Measurements from ENCODE around the gene AHI1.

DNA sequence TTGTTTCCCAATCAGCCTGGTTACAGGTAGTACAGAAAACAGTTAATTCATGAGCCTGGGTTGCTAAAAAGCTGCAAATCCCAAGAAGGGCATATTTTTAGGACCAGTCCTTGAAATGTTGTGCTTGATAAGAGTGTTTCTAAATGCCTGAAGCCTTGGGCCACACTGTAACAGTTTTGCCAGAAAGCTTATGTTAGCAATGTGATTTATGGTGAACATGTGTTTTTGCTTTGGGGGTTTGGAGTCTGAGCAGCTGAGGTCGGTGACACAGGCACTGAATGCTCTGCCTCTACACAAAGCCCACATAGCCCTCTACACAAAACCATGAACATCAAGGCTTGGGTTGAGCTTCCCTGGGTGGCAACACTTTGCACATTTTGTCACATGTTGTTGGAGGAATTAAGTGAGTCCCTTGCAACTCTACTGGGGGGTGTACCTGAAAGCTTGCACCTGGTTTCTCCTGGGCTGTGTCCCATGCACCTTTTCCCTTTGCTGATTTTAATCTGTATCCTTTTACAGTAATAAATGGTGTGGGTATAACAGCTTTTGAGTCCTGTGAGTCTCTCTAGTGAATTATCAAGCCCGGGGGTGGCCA is 22.2 kb downstream of the AHI1 start:
- no peak for TF ChIP-seq EZH2 (IDR thresholded peaks at IDR 0.05; ENCODE audit: borderline replicate concordance, insufficient read depth, low read depth, low read length, poor library complexity, severe bottlenecking)
- TF ChIP-seq, protein P1, sequence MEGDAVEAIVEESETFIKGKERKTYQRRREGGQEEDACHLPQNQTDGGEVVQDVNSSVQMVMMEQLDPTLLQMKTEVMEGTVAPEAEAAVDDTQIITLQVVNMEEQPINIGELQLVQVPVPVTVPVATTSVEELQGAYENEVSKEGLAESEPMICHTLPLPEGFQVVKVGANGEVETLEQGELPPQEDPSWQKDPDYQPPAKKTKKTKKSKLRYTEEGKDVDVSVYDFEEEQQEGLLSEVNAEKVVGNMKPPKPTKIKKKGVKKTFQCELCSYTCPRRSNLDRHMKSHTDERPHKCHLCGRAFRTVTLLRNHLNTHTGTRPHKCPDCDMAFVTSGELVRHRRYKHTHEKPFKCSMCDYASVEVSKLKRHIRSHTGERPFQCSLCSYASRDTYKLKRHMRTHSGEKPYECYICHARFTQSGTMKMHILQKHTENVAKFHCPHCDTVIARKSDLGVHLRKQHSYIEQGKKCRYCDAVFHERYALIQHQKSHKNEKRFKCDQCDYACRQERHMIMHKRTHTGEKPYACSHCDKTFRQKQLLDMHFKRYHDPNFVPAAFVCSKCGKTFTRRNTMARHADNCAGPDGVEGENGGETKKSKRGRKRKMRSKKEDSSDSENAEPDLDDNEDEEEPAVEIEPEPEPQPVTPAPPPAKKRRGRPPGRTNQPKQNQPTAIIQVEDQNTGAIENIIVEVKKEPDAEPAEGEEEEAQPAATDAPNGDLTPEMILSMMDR (IDR thresholded peaks at IDR 0.05), result no peak

Measured in B cell (primary cell).